Measurements from ENCODE around the gene LRP1. TPM values are rescaled to one million over a fixed set of nuclear protein-coding genes. Genes with fewer than 3 reads are reported as not detected.

LRP1 gene
- total RNA-seq, 1 donor from 2014 or later, result 61.0 TPM

DNA sequence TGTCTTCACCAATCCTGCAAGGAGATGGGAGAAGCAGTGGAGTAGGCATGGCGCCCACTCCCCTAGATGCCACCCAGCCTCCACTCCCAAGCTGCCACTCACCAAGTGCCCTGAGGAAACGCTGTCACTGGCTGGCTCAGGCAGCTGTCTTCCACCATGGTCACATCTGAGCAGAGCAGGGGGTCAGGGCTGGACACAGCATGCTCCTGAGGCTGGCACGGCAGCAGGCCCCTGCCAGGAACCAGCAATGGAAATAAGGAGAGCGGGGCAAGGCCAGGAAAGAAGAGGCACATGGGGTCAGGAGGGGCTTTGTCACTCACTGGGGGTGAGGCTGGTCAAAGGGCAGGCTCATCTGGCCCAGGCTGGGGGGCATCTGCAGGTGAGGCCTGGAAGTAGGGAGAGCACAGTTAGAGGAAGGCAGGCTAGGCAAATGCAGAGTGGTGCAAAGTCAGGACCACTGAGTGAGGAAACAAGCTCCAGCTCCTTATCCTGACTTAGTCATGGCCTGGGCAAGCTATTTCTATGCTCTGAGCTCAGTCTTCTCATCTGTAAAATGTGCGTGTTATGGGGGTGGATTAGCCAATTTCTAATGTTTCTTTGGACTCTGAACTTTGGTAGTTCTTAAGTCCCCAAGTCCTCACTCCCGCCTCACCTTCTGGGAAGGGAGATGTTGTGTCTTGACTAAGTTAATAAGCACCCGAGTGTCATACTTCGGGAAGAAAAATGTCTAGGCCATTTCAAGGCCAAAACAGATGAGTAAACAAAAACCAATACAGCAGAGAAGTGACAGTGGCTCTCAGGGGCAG is 31.3 kb upstream of the LRP1 start:
- Histone ChIP-seq H3K27me3 (ENCODE audit: low read depth) (no peaks in the 10 kb centered on the region), H3K36me3 (peaks cover 79% of the 10 kb centered on the region), H3K4me3 (no peak overlapping the region), H3K27ac (replicated peaks) (peak overlapping the region; percentile 16), H3K9me3 (replicated peaks) (no peaks in the 10 kb centered on the region), H3K4me1 (peaks cover 35% of the 10 kb centered on the region)
- DNase-seq, result no peak
- TF ChIP-seq, protein P1, sequence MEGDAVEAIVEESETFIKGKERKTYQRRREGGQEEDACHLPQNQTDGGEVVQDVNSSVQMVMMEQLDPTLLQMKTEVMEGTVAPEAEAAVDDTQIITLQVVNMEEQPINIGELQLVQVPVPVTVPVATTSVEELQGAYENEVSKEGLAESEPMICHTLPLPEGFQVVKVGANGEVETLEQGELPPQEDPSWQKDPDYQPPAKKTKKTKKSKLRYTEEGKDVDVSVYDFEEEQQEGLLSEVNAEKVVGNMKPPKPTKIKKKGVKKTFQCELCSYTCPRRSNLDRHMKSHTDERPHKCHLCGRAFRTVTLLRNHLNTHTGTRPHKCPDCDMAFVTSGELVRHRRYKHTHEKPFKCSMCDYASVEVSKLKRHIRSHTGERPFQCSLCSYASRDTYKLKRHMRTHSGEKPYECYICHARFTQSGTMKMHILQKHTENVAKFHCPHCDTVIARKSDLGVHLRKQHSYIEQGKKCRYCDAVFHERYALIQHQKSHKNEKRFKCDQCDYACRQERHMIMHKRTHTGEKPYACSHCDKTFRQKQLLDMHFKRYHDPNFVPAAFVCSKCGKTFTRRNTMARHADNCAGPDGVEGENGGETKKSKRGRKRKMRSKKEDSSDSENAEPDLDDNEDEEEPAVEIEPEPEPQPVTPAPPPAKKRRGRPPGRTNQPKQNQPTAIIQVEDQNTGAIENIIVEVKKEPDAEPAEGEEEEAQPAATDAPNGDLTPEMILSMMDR (IDR thresholded peaks at IDR 0.05; ENCODE audit: borderline replicate concordance), result no peak
- intact Hi-C loops (cut with micrococcal nuclease), result no loop called here

DNA sequence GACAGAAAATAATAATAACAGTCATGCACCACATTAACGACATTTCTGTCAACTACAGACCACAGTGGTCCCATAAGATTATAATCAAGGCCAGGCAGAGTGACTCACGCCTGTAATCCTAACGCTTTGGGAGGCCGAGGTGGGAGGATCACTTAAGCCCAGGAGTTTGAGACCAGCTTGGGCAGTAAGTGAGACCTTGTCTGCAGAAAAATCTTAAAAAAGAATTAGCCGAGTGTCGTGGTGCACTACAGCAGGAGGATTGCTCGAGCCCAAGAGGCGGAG is 30.8 kb upstream of the LRP1 start:
- no peak for DNase-seq
- Histone ChIP-seq H3K4me3 (no peak overlapping the region), H3K27me3 (ENCODE audit: low read depth) (no peaks in the 10 kb centered on the region), H3K4me1 (peaks cover 29% of the 10 kb centered on the region), H3K27ac (replicated peaks) (no peak overlapping the region), H3K9me3 (replicated peaks) (no peaks in the 10 kb centered on the region), H3K36me3 (peaks cover 77% of the 10 kb centered on the region)
- intact Hi-C loops (cut with micrococcal nuclease), result no loop called here
- TF ChIP-seq, protein P1 (IDR thresholded peaks at IDR 0.05; ENCODE audit: borderline replicate concordance), result no peak

DNA sequence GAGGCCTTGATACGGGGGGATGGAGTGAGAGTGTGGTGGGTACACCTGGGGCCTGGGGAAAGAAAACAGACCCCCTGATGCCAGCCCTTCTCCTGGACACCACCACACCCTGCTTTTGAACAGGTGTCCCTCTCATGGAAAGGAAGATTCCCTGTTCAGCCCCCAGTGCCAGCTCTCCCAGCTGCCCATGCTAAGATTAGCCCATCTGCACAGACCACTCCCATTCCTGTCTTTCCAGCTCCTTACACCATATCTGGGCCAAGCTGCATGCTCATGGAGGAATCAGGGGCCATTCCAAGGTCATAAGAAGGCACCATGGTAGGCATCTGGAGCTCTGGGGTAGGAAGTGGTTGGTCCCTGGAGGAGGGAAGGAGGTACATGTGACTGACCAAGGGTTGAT is 29.7 kb upstream of the LRP1 start:
- H3K4me1 ChIP-seq, result peaks cover 19% of the 10 kb centered on the region
- TF ChIP-seq, protein P1 (IDR thresholded peaks at IDR 0.05; ENCODE audit: borderline replicate concordance), result no peak
- H3K36me3 ChIP-seq, result peaks cover 73% of the 10 kb centered on the region

DNA sequence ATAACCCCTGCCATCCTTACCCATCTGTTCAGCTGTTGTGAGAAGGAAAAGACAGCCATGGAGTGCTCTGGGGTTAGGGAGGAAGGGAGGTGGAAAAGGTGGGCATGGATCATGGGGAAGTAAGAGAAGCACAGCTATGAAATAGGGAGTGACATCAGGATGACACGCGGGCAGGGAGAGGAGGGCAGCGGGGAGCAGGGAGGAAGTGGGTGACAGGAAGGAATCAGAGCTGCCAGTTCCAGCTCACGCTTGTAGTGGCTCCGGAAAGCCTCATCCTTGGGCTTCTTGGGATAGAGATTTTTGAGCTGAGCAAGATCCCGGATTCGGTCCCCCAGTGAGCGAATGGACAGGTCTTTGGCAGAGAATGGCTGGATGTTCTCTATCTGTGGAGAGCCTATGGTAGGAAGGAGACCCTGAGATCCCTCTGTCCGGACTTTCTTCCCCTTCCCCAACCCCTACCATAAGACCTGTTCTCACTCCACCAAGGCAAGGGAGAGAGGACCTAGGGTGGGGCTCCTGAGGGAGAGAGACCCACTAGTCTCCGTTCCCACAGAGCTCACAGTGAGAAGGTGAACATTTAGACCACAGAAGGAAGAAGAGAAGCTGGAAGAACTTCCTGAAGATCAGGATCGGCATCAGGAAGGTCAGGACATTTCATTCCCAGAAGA is 29.1 kb upstream of the LRP1 start:
- TF ChIP-seq, protein P1 (IDR thresholded peaks at IDR 0.05; ENCODE audit: borderline replicate concordance), result no peak
- H3K9me3 ChIP-seq (replicated peaks), result no peaks in the 10 kb centered on the region
- intact Hi-C loops (cut with micrococcal nuclease), result no loop called here
- H3K27me3 ChIP-seq (ENCODE audit: low read depth), result no peaks in the 10 kb centered on the region
- peaks cover 77% of the 10 kb centered on the region for H3K36me3 ChIP-seq
- peaks cover 14% of the 10 kb centered on the region for H3K4me1 ChIP-seq
- no peak overlapping the region for H3K4me3 ChIP-seq
- DNase-seq, result no peak
- no peak overlapping the region for H3K27ac ChIP-seq (replicated peaks)

More for the DNA sequence above, 29.7 kb upstream of the LRP1 start:
- no peaks in the 10 kb centered on the region for H3K9me3 ChIP-seq (replicated peaks)
- no peaks in the 10 kb centered on the region for H3K27me3 ChIP-seq (ENCODE audit: low read depth)
- H3K27ac ChIP-seq (replicated peaks), result no peak overlapping the region
- no peak for DNase-seq
- no peak overlapping the region for H3K4me3 ChIP-seq
- intact Hi-C loops (cut with micrococcal nuclease), result no loop called here

DNA sequence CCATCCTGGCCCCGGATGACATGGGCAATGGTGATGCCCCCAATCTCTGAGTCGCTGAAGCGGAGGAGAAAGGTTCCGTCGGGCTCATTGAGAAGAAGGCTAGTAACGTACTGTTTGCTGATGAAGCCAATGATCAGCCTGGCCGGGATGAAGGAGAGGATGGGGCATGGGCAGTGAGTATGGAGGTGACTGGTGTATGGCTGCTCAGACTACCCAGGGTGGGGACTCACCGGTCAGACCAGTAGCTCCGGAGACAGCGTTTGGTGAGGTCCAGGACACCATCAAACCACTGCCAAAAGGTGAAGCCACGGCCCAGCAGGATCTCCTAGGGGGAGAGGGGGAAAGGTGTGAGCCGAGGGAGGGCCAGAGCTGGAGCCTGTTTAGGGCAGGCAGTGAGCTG is 28.5 kb upstream of the LRP1 start:
- H3K4me1 ChIP-seq, result peaks cover 8% of the 10 kb centered on the region
- peaks cover 79% of the 10 kb centered on the region for H3K36me3 ChIP-seq
- TF ChIP-seq, protein P1 (IDR thresholded peaks at IDR 0.05; ENCODE audit: borderline replicate concordance), result no peak
- no peak overlapping the region for H3K27ac ChIP-seq (replicated peaks)
- no peak overlapping the region for H3K4me3 ChIP-seq
- no peak for DNase-seq
- H3K9me3 ChIP-seq (replicated peaks), result no peaks in the 10 kb centered on the region
- intact Hi-C loops (cut with micrococcal nuclease), result no loop called here
- H3K27me3 ChIP-seq (ENCODE audit: low read depth), result no peaks in the 10 kb centered on the region
